NOMO-1 treated with dmso at 0.1 percent for 144 hours (cell line): ENCODE data around the gene SDC3.

ENCODE experiments used
- DNase-seq: peaks from one replicate; lab custom pipeline; 2025; ENCODE audit not compliant: unreplicated experiment; lab: John Stamatoyannopoulos, UW

Gene SDC3

DNA sequence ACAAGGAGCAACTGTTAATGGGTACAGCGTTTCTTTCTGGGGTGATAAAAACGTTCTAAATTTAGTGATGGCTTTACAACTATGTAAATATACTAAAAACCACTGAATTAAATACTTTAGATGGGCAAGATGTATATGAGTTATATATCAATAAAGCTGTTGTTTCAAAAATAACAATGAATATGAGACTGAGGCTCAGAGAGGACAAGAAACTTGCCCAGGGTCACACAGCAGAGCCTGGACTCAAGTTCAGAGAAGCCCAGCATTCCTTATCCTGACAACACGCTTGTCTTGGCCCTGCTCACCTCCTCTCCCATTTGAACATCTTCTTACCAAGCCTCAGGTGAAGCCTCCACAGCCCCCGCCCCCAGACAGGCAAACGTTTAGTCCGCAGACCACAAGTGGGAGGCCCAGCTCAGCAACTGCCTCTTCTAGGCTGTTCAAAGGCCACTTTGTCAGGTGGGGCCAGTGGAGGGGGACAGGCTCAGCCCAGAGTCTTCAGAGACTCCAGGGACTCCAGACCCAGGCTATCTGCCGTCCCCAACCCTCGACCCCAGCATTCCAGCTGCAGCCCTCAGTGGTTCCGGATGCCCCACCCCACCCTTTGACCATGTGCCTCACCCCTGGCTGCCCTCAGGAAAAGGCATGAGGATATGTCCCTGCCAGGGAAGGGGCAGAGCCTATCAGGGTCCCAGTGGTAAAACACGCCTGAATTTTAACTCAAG is 17.9 kb downstream of the SDC3 start:
- DNase-seq = no peak

DNA sequence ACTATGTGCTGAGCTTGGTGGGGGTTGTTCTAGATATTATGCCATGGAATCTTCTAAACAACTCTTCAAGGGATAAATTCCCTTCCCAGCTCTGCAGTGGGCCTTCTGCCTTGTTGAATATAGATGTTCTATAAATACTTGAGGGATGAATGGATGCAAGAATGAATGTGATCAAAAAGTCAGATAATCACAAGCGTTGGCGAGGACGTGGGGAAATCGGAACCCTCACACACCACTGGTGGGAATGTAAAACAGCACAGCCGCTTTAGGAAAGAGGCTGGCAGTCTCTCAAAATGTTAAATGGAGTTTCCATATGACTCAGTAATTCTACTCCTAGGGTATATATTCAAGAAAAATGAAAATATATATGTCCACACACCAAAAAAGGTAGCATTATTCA is 19.0 kb downstream of the SDC3 start:
- DNase-seq = no peak

DNA sequence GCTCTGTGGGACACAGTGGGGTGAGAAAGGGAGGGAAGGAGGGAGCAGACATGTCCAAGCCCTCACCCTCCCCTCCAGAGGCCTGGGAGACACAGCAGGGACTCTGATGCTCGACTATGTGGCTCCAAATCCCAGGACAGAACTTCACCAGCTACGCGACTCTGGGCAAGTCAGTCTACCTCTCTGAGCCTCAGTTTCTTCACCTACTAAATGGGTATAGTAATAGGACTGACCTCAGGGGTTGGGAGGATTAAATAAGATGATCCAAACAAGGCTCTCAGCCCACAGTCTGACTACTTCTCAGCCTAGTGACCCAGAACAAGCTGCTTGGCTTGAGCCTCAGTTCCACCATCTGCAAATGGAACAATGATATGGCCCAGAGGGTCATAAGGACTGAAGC is 19.6 kb downstream of the SDC3 start:
- no peak for DNase-seq

DNA sequence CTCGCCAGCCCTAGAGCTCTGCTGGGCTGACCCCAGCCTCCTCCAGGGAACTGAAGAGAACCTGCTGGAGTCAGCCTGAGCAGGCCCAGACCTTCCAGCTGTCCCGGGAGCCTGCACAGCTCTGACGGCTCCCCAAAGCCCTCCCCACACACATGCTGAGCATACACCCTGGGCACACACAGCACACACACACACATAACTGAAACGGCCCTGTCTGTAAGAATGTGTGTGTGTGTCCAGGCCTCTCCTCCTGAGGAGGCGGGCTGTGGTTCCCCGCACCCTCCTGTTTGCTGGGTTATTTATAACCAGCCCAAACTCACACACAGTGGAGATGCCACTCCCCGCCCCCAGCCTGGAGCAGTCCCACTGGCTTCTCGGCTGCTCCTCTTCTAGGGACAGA is 20.2 kb downstream of the SDC3 start:
- DNase-seq = no peak

DNA sequence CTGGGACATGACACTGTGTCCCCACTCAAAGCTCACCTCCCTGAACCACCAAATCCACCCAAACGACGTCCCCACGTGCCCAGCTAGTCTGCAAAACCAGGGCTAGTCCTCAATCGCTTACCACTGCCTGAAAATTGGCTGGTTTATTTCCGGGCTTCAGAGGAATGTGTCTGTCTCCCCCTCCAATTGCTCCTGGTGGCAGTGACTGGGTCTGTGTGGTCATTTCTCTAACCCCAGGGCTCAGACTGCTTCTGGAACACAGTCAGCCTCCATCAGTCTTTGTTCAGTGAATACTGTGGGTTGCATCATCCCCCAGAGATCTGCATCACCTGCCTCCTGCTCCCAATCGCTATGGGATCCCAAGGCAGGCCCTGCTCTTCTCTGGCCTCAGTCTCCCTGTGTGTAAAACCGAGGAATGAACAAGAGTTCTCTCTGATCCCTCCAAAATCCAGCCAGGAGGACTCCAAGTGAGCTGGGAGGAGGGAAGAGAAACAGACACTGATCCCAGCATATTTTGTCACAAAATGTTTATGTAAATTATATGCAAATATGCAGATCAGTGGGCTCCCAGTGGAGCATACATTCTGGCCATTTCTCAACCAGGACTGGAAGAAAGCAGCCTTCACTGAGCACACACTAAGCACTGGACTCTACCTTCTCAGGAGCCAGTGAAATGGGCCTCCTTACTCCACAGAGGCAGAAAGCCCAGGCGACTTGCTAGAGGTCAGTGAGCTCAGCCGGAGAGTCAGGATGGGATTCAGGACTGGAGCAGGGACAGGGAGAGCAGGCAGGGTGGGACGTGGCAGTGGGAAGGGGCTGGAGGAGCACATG is 20.9 kb downstream of the SDC3 start:
- no peak for DNase-seq

DNA sequence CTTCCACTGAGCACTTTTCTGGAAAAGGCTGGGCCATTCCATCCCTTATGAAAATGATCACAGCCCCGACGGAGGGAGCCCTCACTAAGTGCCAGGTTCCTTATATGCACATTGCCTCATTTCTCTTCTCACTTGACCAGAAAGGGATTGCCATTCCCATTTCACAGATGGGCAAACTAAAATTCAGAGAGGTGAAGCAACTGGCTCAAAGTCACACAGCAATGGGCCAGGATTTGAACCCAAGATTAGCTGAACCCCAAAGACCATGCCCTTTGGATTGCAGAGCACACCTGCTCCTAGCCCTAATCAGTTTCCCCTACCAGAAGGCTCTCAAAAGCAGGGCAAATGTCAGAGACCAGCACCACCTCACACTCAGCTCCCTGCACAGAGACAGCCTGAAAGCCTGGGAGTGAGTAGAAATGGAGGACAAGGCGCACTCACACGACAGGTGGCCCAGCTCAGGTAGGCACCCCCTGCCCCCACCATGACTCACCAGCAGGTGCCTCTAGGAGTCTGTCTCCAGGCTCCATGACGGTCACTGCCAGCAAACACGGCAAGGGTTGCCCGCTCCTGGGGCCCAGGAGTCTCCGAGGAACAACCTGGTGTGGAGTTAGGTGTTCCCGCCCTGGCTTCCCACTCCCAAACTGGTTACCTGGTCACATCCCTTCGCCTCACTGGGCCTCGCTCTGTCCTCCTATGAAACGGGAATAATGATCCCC is 21.7 kb downstream of the SDC3 start:
- no peak for DNase-seq

DNA sequence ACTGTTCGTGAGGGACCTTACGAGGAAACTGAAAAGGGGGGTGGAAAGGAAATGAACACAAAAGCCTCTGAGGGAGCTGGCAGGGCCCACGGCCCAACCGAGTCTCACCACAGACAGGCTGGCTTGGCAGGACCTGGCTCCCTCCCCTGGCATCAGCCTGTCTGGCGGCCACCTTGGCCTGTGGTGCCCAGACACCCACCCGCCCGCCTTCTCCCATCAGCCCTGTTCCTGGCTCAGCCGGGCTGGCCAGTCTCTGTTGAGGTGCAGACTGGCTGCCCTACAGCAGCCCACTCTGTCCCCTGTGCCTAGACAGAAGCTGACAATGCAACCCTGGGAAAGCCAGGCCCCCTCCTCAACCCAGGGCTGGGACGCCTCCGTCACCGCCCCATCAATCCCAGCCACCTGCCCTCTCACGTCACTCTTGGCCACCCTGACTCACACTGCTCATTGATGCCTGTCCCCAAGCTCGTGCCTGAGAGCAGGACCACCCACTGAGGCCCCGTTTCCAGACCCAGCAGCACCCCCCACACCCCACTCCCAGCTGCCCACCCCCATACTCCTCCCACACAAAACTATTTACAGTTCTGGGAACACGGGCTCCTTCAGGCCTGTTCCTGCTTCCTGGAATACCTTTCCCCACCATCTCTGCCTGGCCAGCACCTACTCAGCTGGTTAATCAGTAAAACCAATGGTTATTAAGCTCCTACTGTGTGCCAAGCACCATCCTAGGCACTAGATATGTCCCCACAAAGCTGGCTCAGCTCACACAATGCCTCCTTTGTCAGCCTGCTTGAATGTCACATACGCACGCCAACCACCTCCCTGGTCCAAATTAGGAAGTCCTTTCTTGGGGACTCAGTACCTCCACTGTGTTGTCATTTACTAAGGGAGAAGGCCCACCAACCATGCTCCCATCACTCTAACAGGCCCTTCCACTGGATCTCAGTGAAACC is 22.7 kb downstream of the SDC3 start:
- no peak for DNase-seq

DNA sequence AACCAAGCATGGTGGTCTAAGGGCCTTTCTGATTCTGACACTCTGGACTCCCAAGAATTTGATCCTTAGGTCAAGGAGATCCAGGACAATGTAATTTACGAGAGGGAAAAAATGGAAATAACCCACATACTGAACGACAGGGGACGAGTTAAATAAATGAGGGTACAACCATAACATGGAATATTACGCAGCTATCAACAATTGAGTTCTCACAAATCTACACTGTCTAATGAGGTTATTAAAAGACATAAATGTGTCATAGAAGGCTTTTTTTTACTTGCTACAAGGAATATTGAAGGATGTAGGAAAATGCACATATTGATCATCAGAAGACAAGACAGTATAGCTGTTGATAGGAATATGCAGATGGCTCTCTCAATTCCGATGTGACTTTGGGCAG is 23.8 kb downstream of the SDC3 start:
- no peak for DNase-seq

DNA sequence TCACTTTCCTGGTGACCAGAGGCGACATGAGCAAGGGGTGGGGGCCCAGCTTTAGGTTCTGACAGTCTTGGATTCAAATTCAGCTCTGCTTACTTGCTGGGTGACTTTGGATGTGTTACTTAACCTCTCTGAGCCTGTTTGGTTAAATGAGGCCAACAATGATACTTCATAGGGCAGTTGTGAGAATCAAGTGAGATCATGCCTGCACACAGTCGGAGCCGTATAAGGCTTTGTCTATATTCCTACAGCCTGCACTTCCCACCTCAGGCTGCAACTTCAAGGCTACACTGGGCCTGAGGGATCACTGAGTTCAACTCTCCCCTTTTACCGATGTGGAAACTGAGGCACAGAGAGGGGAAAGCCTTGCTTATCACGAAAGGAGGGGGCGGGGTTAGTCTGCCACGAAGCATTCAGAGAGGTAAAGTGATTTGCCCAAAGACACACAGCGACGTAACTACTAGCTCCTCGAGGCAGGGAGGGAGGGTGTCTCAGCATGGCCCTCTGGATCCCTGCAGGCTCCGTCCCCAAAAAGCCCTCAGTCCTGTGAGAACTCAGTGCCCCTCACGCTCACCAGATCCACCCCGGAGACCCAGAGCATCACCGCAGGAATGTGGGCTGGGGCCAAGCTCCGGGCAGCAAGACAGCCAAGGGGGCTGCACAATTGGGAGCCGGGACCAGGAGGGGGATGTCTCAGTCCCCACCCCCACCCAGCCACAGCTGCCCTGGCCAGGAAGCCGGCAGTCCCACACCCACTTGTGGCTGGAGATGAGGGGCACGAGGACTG is 25.0 kb downstream of the SDC3 start:
- DNase-seq = no peak

DNA sequence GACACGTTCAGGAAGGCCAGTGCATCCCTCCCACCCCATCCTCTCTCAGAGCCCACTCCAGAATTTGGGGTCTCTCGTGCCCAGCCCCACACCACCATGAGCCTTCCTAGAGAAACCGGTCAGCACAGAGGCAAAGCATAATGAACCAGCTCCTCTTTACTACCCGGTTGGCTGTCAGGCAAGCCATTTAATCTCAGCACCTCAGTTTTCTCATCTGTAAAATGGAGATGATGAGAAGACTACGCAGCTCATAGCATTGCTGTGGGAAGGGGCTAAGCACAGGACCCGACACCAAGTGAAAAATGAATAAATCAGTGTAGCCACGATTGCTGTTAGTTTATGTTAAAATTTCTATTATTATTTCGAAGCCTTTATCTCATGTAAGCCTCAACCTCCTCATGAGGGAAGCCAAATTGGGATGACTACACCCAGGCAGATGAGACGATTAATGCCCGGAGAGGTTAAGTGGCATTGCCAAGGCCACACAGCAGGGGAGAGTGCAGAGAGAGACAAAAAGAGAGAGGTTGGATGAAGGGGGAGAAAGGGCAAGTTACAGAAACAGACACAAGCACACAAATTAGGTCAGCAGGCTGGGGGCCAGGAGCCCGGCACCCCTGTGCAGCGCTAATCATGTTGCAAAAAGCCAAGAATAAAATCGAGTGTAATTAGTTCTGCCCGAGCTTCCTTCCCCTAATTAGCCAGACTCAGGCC is 25.7 kb downstream of the SDC3 start:
- no peak for DNase-seq

DNA sequence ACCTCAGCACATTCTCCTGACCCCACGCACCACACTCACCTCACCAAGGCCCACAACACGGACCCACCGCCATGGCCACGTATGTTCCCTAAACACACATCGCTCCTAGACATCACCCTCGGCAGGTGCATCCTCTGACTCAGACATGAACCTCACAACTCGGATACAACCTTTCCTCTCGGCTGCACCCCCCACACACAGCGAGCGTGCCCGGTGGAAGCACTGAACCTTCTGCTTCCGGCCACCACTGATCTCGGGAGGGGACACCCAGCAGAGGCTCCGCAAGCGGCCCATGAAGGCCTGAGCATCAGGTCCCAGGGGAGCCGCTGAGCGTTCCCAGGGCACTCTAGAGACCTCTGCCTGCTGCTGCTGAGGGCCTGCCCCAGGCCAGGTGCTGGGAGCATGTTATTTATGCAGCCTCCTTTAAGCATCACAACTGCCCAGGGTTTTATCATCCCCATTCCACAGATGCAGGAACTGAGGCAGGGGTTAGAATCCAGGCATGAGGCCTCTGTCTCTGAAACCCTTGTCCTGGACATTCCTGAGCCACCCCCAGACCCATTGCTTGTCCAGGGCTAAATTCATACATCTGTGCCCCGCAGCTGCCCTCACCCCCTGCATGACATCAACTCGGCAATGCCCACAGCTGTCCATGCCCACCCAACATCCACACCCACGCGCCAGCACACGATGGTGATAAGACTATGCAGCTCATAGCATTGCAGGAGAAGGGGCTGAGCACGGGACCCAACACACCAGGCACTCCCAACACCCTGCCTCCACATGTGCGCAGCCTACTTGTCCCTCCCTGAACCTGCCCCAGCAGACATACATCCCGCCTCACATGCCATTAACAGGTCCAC is 27.0 kb downstream of the SDC3 start:
- DNase-seq = no peak

DNA sequence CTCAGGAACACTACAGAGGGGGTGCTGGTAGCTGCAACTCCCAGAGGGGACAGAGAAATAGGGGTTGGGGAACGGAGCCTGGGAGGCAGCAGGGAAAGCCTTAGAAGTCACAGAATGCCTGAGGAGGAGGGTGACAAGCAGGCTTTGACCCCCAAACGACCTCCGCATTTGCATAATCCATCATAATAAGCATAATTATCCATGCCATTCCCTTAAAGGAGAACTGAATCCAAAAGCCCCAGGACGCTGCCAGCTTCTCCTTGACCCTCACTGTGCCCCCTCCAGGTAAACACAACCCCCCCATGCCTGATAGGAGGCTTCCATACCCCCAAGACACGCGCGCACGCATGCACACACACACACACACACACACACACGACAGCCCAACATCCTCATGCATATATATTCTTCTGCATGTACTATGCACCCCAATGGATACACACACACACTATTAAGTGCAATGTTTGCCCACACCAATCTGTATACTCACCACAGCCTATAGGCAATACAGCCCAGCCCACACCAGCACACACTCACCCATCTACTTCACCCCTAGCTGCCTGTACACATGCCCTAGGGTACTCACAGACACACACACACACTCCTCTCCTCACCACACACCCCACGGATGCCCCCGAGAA is 27.8 kb downstream of the SDC3 start:
- DNase-seq = no peak

DNA sequence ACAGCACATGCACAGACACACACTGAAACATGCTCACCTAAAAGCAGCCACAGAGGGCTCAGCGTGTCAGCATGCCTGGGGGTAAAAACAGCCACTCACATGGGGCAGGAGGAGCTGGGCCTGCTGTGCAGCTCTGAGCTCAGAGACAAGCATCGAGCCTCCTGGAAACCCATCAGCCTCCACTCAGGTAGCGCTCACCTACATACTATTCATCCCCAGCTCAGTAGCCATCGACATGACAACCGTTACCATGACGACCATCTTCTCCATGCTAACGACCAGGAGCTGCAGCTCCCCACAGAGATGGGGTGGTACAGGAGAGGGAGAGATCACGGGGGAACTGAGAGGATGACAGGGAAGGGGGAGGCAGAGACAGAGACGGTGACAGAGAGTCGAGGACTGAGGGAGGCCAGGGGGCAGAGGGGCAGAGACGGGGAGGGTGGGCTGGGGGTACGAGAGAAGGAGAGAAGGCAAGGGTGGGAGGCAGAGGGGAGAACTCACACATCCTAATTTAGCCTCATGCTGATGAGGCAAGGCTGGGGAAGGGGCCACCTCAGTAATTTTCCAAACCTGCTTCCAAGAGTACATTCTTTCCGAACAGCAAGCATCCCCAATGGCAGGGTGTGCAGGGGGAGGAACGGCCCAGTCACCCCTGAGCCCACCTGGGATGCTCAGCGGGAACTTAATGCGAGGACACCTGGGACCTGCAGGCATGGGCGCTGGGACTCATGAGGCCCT is 28.4 kb downstream of the SDC3 start:
- no peak for DNase-seq

DNA sequence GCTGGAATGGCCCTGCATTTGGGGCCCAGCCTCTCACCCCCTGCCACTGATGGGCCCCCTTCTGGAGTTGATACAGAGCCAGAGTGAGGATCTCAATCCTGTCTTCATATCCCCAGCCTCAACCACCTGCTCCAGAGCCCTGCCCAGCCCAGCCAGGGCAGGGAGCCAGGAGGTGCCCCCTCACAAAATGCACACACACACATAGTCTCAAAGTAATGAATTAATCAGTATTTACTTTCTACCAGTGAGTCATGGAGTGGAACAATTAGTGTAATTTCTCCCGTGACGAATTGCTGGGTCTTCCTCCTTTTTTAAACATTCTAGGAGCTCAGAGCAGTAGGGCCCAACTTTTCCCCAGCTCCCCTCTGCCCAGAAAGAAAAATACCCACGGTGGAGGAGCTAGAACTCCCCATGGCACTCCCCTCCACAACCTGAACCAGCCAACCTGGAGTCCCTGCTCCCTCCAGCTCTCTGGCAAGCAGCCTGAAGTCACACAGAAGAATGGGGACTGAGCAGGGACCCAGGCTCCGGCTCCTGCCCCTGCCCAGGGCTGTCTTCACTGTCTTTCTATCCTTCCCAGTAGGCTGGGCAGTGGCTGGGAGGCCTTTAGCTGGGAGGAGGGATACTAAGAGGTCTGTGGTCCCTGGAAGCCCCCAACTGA is 29.3 kb downstream of the SDC3 start:
- DNase-seq = no peak

DNA sequence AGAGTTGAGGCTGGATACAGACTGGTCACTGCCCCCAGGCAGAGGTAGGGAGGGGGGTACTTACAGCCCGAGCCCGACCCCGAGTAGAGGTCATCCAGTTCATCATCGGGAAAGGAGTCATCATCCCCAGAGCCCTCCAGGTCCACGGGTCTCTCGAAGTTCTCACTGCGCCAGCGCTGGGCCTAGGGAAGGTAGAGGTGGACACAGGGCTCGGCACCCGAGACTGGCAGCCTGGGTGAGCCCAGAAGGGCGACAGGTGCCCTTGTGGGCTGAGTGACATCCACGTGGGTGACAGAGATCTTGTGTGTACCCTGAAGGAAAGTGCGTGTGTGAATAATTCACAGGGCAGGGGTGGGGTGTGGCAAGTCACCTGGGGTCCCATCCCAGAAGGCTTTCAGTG is 30.0 kb downstream of the SDC3 start:
- no peak for DNase-seq

DNA sequence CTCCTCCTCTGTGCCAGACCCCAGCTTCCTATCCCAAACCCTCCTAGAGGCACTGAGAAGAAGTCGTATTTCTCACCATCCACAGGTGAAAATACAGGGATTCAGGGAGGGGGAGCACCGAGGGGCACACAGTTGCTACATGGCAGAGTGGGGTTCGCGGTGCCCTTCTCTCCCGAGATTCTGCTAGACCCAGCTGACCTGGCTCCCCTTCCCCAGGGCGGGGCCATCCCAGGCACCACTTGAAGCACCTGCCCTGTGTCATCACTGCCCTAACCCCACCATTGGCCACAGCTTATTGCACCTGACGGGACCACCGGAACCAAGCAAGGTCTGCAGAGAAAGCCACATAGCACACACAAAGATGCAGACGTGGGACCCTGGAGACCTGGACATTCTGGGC is 30.5 kb downstream of the SDC3 start:
- no peak for DNase-seq
